Central memory CD8-positive, alpha-beta T cell (primary cell): ENCODE data around the gene ITGAD.
A peak's percentile ranks its signal among the peaks of the same experiment; 100 is the strongest.

Source experiments
- ATAC-seq: fragments of 150-1000 bp; cut with Tn5 transposase; replicated peaks from 2 replicates; pipeline ENCODE4 v1.10.0; 2022; ENCODE audit warnings: mild to moderate bottlenecking, moderate FRiP score, moderate number of reproducible peaks; ENCODE audit not compliant: poor library complexity, severe bottlenecking; ENCODE audit errors: extremely low read depth
- DNase-seq, 2 donors: peaks; one replicate each; pipeline ENCODE4 v3.0.0; 2021; ENCODE audit warnings: low spot score in 2 of 2
- H3K27ac Mint-ChIP-seq: one replicate; pipeline ENCODE4 v1.8.0; 2022; ENCODE audit warnings: low read depth, mild to moderate bottlenecking, moderate library complexity, mixed read lengths
- H3K27me3 Mint-ChIP-seq: one replicate; pipeline ENCODE4 v1.8.0; 2022; ENCODE audit warnings: mixed read lengths
- H3K36me3 Mint-ChIP-seq: one replicate; pipeline ENCODE4 v1.8.0; 2022; ENCODE audit warnings: mild to moderate bottlenecking, moderate library complexity, mixed read lengths; ENCODE audit not compliant: insufficient read depth
- H3K4me1 Mint-ChIP-seq: one replicate; pipeline ENCODE4 v1.8.0; 2022; ENCODE audit warnings: mixed read lengths
- H3K4me3 Mint-ChIP-seq: one replicate; pipeline ENCODE4 v1.8.0; 2022; ENCODE audit warnings: mild to moderate bottlenecking, moderate library complexity, mixed read lengths
- H3K9me3 Mint-ChIP-seq: one replicate; pipeline ENCODE4 v1.8.0; 2022; ENCODE audit warnings: mixed read lengths

ITGAD gene

DNA sequence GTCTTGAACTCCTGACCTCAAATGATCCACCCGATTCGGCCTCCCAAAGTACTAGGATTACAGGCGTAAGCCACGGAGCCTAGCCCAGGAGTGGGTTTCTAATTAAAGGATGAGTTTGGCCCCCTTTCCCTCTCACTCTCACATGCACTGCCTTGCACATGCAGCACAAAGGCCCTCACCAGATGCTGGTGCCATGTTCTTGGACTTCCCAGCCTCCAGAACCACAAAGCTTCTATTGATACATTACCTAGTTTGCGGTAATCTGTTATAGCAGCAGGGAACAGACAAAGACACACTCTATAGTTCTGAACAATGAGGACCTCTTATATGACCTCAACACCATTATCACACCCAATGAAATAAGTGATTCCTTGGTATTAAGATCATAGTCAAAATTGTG, 17.9 kb upstream of the ITGAD start:
- peaks cover 3% of the 10 kb centered on the region for H3K36me3 Mint-ChIP-seq
- no peaks in the 10 kb centered on the region for H3K27me3 Mint-ChIP-seq
- no peak for DNase-seq
- H3K27ac Mint-ChIP-seq: no peak overlapping the region
- H3K4me1 Mint-ChIP-seq: peaks cover 16% of the 10 kb centered on the region
- no peak for ATAC-seq
- H3K9me3 Mint-ChIP-seq: peaks cover 4% of the 10 kb centered on the region
- no peak overlapping the region for H3K4me3 Mint-ChIP-seq

DNA sequence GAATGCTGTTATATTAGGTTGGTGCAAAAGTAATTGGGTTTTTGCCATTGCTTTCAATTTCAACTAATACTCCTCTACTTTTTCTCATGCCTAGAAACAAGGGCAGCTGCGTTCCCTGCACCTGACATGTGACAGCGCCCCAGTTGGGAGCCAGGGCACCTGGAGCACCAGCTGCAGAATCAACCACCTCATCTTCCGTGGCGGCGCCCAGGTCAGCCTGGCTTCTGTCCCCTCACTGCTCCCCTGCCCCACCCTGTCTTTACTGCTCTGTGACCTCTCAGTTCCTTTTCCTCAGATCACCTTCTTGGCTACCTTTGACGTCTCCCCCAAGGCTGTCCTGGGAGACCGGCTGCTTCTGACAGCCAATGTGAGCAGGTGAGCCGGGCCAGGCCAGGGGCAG, 16.4 kb upstream of the ITGAD start:
- Mint-ChIP-seq H3K4me1 (peaks cover 16% of the 10 kb centered on the region), H3K27me3 (no peaks in the 10 kb centered on the region), H3K9me3 (peaks cover 4% of the 10 kb centered on the region), H3K36me3 (peaks cover 3% of the 10 kb centered on the region), H3K4me3 (no peak overlapping the region), H3K27ac (no peak overlapping the region)
- DNase-seq (no peak), ATAC-seq (no peak)

DNA sequence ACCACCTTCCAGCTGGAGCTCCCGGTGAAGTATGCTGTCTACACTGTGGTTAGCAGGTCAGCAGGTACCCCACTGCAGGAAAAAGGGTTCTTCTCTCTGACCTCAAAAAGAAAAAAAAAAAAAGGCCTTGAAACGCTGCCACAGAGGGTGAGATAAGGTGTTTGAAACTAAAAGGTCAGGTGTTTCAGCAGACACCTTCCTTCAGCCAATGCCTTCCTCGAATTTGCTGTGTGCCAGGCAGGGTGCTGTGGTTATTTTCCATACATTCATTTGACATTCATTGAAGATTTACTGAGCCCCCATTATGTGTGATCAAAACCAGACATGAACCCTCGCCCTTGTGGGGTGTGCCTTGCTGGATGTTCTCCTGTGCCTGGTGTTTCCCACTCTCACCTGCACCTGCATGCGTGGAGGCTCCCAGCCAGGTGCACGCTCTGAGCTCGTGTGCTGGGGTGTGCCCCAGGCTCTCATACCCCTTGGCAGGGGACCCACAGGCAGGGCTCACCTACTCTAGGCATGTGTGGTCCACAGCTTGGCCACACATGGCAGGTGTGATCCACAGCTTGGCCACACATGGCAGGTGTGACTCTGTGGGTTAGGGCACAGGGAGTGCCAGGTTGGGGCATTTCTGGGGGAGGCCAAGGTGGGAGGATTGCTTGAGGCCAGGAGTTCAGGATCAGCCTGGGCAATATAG, 15.8 kb upstream of the ITGAD start:
- ATAC-seq (peak; percentile 62), DNase-seq (no peak)
- Mint-ChIP-seq H3K4me1 (peaks cover 18% of the 10 kb centered on the region), H3K27me3 (no peaks in the 10 kb centered on the region), H3K36me3 (peaks cover 3% of the 10 kb centered on the region), H3K4me3 (peak overlapping the region; percentile 23), H3K27ac (no peak overlapping the region), H3K9me3 (peaks cover 4% of the 10 kb centered on the region)

DNA sequence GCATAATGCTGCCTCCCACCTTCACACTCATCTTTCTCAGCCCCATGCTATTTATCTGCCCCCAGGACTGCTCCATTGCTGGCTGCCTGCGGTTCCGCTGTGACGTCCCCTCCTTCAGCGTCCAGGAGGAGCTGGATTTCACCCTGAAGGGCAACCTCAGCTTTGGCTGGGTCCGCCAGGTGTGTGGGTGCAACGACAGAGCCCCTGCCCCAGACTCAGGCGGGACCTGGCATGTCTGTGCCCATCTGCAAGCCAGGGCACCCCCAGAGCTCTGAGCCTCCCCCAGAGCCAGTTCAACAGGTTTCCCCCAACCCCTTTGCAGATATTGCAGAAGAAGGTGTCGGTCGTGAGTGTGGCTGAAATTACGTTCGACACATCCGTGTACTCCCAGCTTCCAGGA, 12.9 kb upstream of the ITGAD start:
- Mint-ChIP-seq H3K4me1 (peaks cover 24% of the 10 kb centered on the region), H3K4me3 (no peak overlapping the region), H3K27me3 (no peaks in the 10 kb centered on the region), H3K36me3 (peaks cover 3% of the 10 kb centered on the region), H3K27ac (no peak overlapping the region), H3K9me3 (peaks cover 3% of the 10 kb centered on the region)
- DNase-seq: no peak
- ATAC-seq: no peak

DNA sequence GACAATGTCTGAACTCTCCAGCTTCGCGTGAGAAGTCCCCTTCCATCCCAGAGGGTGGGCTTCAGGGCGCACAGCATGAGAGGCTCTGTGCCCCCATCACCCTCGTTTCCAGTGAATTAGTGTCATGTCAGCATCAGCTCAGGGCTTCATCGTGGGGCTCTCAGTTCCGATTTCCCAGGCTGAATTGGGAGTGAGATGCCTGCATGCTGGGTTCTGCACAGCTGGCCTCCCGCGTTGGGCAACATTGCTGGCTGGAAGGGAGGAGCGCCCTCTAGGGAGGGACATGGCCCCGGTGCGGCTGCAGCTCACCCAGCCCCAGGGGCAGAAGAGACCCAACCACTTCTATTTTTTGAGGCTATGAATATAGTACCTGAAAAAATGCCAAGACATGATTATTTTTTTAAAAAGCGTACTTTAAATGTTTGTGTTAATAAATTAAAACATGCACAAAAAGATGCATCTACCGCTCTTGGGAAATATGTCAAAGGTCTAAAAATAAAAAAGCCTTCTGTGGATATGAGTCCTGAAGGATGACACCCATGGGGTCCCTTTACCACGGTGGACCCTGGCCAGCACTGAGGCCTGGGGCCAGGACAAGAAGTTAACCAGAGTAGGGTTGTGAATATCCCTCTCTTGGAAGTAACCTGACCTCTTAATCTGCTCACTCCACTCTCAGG, 10.5 kb upstream of the ITGAD start:
- ATAC-seq: peak; percentile 59
- peaks cover 20% of the 10 kb centered on the region for H3K4me1 Mint-ChIP-seq
- no peaks in the 10 kb centered on the region for H3K9me3 Mint-ChIP-seq
- no peak overlapping the region for H3K27ac Mint-ChIP-seq
- peaks cover 2% of the 10 kb centered on the region for H3K36me3 Mint-ChIP-seq
- H3K27me3 Mint-ChIP-seq: no peaks in the 10 kb centered on the region
- no peak overlapping the region for H3K4me3 Mint-ChIP-seq
- peak; percentile 57 to 60 for DNase-seq

DNA sequence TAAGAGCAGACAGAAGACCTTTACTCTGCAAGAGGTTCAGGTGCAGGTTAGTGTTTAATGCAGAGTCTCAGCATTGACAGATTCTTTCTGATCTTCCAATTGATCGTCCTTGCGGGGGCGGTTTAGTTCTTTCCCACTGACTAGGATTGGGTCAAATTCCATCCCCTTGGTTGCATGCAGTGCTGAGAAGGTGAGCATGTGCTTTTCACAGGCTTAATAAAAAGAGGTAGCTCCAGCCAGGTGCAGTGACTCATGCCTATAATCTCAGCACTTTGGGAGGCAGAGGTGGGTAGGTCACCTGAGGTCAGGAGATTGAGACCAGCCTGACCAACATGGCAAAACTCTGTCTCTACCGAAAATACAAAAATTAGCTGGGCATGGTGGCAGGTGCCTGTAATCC, 7.5 kb upstream of the ITGAD start:
- no peak for ATAC-seq
- Mint-ChIP-seq H3K4me1 (peaks cover 16% of the 10 kb centered on the region), H3K27ac (no peak overlapping the region), H3K36me3 (no peaks in the 10 kb centered on the region), H3K27me3 (no peaks in the 10 kb centered on the region), H3K9me3 (no peaks in the 10 kb centered on the region), H3K4me3 (no peak overlapping the region)
- no peak for DNase-seq

DNA sequence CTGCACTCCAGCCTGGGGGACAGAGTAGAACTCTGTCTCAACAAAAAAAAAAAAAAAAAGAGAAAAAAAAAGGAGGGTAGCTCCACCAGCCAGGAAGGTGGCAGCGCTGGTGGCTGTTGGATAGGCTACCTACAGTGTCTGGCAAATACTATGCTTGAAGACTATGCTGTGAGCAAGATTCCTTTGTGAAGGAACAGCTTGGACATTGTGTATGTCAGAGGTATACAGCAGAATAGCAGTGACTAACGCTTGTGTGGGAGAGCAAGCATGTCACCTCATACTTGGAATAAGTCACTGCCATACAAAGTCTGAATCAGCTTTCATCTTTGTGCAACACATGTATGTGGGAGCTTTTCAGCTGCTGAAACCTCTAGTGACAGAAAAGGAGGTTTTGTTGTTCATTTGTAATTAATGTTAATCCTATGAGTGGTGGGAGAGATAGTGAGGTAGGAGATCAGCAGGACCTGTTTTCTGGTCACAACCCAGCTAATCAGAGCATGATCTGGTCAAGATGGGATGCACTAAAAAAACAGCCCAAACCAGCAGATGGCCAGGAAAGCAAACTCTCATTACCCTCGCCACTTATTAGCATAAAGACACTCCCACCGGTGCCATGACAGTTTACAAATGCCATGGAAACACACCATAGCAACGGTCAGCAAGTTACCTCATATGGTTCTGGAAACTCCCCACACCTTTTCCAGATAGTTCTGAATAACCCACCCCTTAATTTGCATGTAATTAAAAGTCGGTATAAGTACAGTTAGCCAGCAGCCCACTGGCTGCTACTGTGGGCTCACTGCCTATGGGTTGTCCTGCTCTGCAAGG, 6.8 kb upstream of the ITGAD start:
- Mint-ChIP-seq H3K4me3 (no peak overlapping the region), H3K27ac (no peak overlapping the region)
- DNase-seq: peak in 1 of 2 donors; percentile 17

DNA sequence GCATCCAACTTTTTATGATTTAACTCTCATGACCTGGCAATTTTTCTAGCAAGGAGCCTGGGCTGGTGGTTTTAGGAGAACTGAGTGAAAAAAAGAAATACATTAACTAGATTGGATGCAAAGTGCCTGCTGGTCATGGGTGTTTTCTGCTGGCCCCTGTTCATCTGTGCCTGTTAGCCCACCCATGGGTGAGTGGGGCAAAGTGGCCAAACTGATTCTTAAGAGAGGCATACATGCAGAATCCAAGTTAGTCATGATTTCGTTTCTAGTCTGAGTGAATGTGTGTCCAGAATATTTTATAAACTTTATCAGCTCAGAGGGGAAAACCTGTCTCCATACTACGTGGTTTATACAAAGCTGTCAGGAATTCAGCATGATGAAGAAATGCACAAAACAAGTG, 4.6 kb upstream of the ITGAD start:
- Mint-ChIP-seq H3K27me3 (no peaks in the 10 kb centered on the region), H3K36me3 (no peaks in the 10 kb centered on the region), H3K9me3 (no peaks in the 10 kb centered on the region), H3K27ac (no peak overlapping the region), H3K4me3 (no peak overlapping the region), H3K4me1 (peaks cover 9% of the 10 kb centered on the region)
- DNase-seq (no peak), ATAC-seq (no peak)

More for the DNA sequence above, 6.8 kb upstream of the ITGAD start:
- H3K36me3 Mint-ChIP-seq: no peaks in the 10 kb centered on the region
- peak; percentile 62 for ATAC-seq
- H3K9me3 Mint-ChIP-seq: no peaks in the 10 kb centered on the region
- no peaks in the 10 kb centered on the region for H3K27me3 Mint-ChIP-seq
- peaks cover 16% of the 10 kb centered on the region for H3K4me1 Mint-ChIP-seq

DNA sequence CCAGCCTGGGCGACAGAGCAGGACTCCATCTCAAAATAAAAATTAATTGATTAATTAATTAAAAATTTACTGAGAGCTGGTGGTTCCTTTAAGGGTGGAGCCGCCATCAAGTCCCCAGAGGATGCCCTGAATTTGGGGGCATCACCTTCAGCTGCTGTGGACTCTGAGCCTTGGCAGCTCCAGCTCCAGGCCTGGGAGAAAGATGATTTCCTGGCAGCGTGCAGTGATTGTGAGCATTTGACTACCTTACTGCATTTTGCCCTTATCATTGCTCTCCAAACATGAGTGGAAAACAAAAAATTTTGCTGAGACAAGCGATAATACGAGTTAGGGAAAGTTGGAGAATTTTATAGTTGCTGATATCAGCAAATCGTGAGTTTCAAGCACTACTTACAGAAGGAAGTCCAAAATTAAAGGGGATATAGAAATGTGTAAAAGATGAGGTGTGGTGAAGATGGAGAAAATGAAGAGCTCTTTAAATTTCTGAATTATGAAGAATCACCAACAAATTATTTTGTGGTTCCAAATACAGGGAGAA, 2.6 kb upstream of the ITGAD start:
- no peak overlapping the region for H3K4me3 Mint-ChIP-seq
- no peaks in the 10 kb centered on the region for H3K36me3 Mint-ChIP-seq
- DNase-seq (no peak), ATAC-seq (no peak)
- H3K27me3 Mint-ChIP-seq: no peaks in the 10 kb centered on the region
- no peaks in the 10 kb centered on the region for H3K9me3 Mint-ChIP-seq
- peaks cover 9% of the 10 kb centered on the region for H3K4me1 Mint-ChIP-seq
- no peak overlapping the region for H3K27ac Mint-ChIP-seq

DNA sequence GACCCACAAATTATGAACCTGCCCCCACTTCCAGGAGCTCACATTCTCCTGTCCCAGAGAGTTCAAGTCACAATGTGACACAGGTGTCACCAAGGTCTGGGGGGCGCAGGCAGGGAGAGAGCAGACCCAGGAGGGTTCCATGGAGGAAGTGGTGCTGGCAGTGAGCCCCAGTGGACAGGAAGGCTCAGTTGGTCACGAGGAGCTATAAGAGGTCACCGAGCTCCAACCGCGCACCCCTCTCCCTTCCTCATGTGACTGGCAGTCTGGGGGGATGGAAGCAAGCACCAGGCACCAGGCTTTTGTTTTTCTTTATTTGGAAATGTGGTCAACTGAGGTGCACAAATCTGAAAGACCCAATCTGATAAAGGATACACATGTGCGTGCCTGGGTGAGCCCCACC, 2.5 kb downstream of the ITGAD start:
- no peak overlapping the region for H3K27ac Mint-ChIP-seq
- peaks cover 8% of the 10 kb centered on the region for H3K9me3 Mint-ChIP-seq
- H3K4me1 Mint-ChIP-seq: peaks cover 16% of the 10 kb centered on the region
- H3K27me3 Mint-ChIP-seq: no peaks in the 10 kb centered on the region
- H3K4me3 Mint-ChIP-seq: no peak overlapping the region
- no peaks in the 10 kb centered on the region for H3K36me3 Mint-ChIP-seq
- DNase-seq: no peak
- ATAC-seq: no peak

DNA sequence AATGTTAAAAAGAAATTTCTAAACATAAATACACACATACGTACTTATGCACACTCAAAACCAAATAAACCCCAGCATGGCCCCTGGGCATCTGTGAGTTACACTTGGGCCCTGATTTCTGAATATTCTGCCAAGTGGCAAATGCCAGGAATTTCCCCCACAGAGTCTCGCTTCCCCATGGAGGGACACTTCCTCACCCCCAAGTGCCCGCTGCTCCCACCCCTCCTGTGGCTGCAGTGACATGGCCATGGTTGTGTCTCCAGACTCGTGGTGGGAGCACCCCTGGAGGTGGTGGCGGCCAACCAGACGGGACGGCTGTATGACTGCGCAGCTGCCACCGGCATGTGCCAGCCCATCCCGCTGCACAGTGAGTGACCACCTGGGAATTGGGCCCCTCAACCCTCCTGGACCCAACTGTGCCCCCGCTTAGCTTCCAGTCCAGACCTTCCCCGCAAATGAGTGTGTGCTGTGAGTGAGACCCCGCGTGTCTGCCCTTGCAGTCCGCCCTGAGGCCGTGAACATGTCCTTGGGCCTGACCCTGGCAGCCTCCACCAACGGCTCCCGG, 4.0 kb downstream of the ITGAD start:
- peaks cover 8% of the 10 kb centered on the region for H3K9me3 Mint-ChIP-seq
- no peak overlapping the region for H3K4me3 Mint-ChIP-seq
- peaks cover 21% of the 10 kb centered on the region for H3K4me1 Mint-ChIP-seq
- ATAC-seq (no peak), DNase-seq (no peak)
- peaks cover 1% of the 10 kb centered on the region for H3K36me3 Mint-ChIP-seq
- no peak overlapping the region for H3K27ac Mint-ChIP-seq
- no peaks in the 10 kb centered on the region for H3K27me3 Mint-ChIP-seq

DNA sequence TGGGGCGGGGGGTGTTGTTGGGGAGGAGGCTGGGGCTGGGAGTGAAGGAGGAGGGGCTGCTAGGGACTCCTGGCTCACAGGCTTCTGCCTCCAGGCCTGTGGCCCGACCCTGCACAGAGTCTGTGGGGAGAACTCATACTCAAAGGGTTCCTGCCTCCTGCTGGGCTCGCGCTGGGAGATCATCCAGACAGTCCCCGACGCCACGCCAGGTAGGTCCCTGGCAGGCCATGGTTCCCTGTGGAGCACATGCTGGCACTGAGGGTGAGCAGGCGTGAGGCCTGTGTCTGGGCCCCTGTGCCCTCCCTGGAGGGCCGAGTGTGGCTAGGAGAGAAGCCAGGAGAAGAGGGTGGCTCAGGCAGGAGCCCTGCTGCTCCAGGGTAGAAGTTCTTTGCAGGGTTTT, 4.6 kb downstream of the ITGAD start:
- ATAC-seq (no peak), DNase-seq (no peak)
- H3K4me1 Mint-ChIP-seq: peaks cover 24% of the 10 kb centered on the region
- peaks cover 8% of the 10 kb centered on the region for H3K9me3 Mint-ChIP-seq
- H3K4me3 Mint-ChIP-seq: no peak overlapping the region
- no peaks in the 10 kb centered on the region for H3K27me3 Mint-ChIP-seq
- H3K36me3 Mint-ChIP-seq: peaks cover 1% of the 10 kb centered on the region
- H3K27ac Mint-ChIP-seq: no peak overlapping the region
